HepG2 (cell line): ENCODE measurements around the gene CCNB1. TPM values are rescaled to one million over a fixed set of nuclear protein-coding genes. Genes with fewer than 3 reads are reported as not detected.

Experiments used
- BRCA1 ChIP-seq: sonication (generic); formaldehyde crosslinking; IDR thresholded peaks from 2 replicates; pipeline ENCODE4 v1.4.0; 2020; ENCODE audit warnings: missing genetic modification reagents
- BRD4 ChIP-seq: sonication (generic); formaldehyde crosslinking; IDR thresholded peaks from 2 replicates; pipeline ENCODE4 v1.4.0; 2020; ENCODE audit warnings: missing genetic modification reagents
- CEBPB ChIP-seq: IDR thresholded peaks from 2 replicates; pipeline ENCODE4 v1.6.1; 2011; ENCODE audit warnings: low read depth, low read length, improper control_type of control experiment, borderline replicate concordance
- FOXA1 ChIP-seq, 2 experiments: fragments of 450-650 bp in 1 of 2; sonication (generic) in 1 of 2; formaldehyde crosslinking in 1 of 2; IDR thresholded peaks; 2 replicates each; pipeline versions ENCODE4 v1.4.0 to v1.6.1; 2016 to 2020; ENCODE audit warnings: missing genetic modification reagents in 1 of 2
- HOMEZ ChIP-seq: IDR thresholded peaks from 2 replicates; pipeline ENCODE4 v1.6.1; 2016; ENCODE audit warnings: low read depth
- MAFK ChIP-seq, 2 experiments: IDR thresholded peaks in 1 of 2; conservative IDR thresholded peaks in 1 of 2; 2 replicates each; pipeline ENCODE4 v1.6.1; 2011; ENCODE audit warnings: improper control_type of control experiment in 2 of 2, low read length in 2 of 2
- NONO ChIP-seq, 2 experiments: fragments of 450-650 bp in 1 of 2; sonication (generic) in 1 of 2; formaldehyde crosslinking in 1 of 2; IDR thresholded peaks in 1 of 2; conservative IDR thresholded peaks in 1 of 2; 2 replicates each; pipeline versions ENCODE4 v1.6.1 to v1.8.0; 2017 to 2022; ENCODE audit warnings: mild to moderate bottlenecking in 1 of 2, missing genetic modification reagents in 1 of 2, moderate library complexity in 1 of 2
- PBX3 ChIP-seq: sonication (generic); formaldehyde crosslinking; IDR thresholded peaks from 2 replicates; pipeline ENCODE4 v1.8.1; 2023; ENCODE audit warnings: missing genetic modification reagents, inconsistent platforms, borderline replicate concordance
- SETDB1 ChIP-seq: sonication (generic); formaldehyde crosslinking; IDR thresholded peaks from 2 replicates; pipeline ENCODE4 v1.5.1; 2020; ENCODE audit warnings: missing genetic modification reagents, mild to moderate bottlenecking, borderline replicate concordance
- TRIM22 ChIP-seq: fragments of 450-650 bp; IDR thresholded peaks from 2 replicates; pipeline ENCODE4 v1.6.1; 2017
- ZBED4 ChIP-seq: sonication (generic); formaldehyde crosslinking; IDR thresholded peaks from 2 replicates; pipeline ENCODE4 v1.4.0; 2020; ENCODE audit warnings: missing genetic modification reagents, borderline replicate concordance
- ZFY ChIP-seq: sonication (generic); formaldehyde crosslinking; IDR thresholded peaks from 2 replicates; pipeline ENCODE4 v1.4.0; 2020; ENCODE audit warnings: missing genetic modification reagents
- ZNF501 ChIP-seq: sonication (generic); formaldehyde crosslinking; IDR thresholded peaks from 2 replicates; pipeline ENCODE4 v1.5.1; 2020; ENCODE audit warnings: mild to moderate bottlenecking, moderate library complexity, missing genetic modification reagents
- ZNF512B ChIP-seq: sonication (generic); formaldehyde crosslinking; IDR thresholded peaks from 2 replicates; pipeline ENCODE4 v1.5.1; 2020; ENCODE audit warnings: missing genetic modification reagents, mild to moderate bottlenecking, borderline replicate concordance
- ZNF737 ChIP-seq: sonication (generic); formaldehyde crosslinking; IDR thresholded peaks from 2 replicates; pipeline ENCODE4 v1.5.0; 2020; ENCODE audit warnings: missing genetic modification reagents, mild to moderate bottlenecking, borderline replicate concordance
- polyA plus RNA-seq, 8 experiments: library from polyadenylated mRNA; depleted of rRNA in 3 of 8; stranded (reverse) in 7 of 8; unstranded in 1 of 8; fragments of >200 nt; fragmentation: Illumina TruSeq in 4 of 8; extraction: Trizol in 4 of 8; gene quantifications; 2 replicates each; pipeline versions ENCODE4 v1.2.1 to v1.2.3, GENCODE V29; 2011 to 2016; ENCODE audit warnings: low read depth in 4 of 8, missing spikeins in 1 of 8, mixed read lengths in 1 of 8; ENCODE audit not compliant: insufficient read depth in 1 of 8
- total RNA-seq, 5 experiments: library from RNA; depleted of rRNA; stranded (reverse); fragments of >200 nt; fragmentation: Illumina TruSeq; extraction: Trizol; gene quantifications; 2 replicates each; pipeline ENCODE4 v1.2.3, GENCODE V29; 2016; ENCODE audit warnings: low read depth in 1 of 5

CCNB1 gene
- total and polyA plus RNA-seq, 2 of the 13 experiments (the other 11 are each of a cell fraction or from before 2014, with no cell fraction given): 82.3 to 316 TPM

GRCh38 chr5:69217548-69218526 lies 50.9 kb downstream of the CCNB1 start (continued):
- no peak for TF ChIP-seq PBX3
- TF ChIP-seq ZFY (CRISPR knock-in tag): peak; percentile 59
- TF ChIP-seq BRCA1 (CRISPR knock-in tag): 0 out of 2 replicates have a peak, but pooled peaks have one; percentile 13
- no peak for TF ChIP-seq SETDB1 (CRISPR knock-in tag)
- peak; percentile 48 for TF ChIP-seq HOMEZ
- TF ChIP-seq MAFK (conservative IDR thresholded peaks at IDR 0.05 in 1 of 2, IDR thresholded peaks at IDR 0.05 in 1 of 2; ENCODE audit: low read length in 2 of 2): no peak
- TF ChIP-seq ZBED4 (CRISPR knock-in tag): peak; percentile 24; the same call in 1 of the 2 replicates
- TF ChIP-seq TRIM22: no peak
- no peak for TF ChIP-seq FOXA1 (IDR thresholded peaks at IDR 0.05)
- peak; percentile 4; the same call in 1 of the 2 replicates for TF ChIP-seq FOXA1 (CRISPR knock-in tag; IDR thresholded peaks at IDR 0.05)
- TF ChIP-seq BRD4: peak; percentile 45; the same call in 1 of the 2 replicates
- TF ChIP-seq ZNF512B (CRISPR knock-in tag): no peak
- TF ChIP-seq ZNF737 (CRISPR knock-in tag): 0 out of 2 replicates have a peak, but pooled peaks have one; percentile 66
- no peak for TF ChIP-seq NONO (IDR thresholded peaks at IDR 0.05)
- TF ChIP-seq NONO (CRISPR knock-in tag; conservative IDR thresholded peaks at IDR 0.05): peak; percentile 94
- TF ChIP-seq CEBPB: no peak
- peak; percentile 93 for TF ChIP-seq ZNF501 (CRISPR knock-in tag)
